Lower leg skin (tissue), 4 donors: ENCODE results near the gene TNFAIP8L3. TPM values are rescaled to one million over a fixed set of nuclear protein-coding genes. Genes with fewer than 3 reads are reported as not detected.
"Not testable (repeated sequence)": the region's sequence is repeated elsewhere in the genome, so short reads cannot be mapped to it uniquely, and the experiment has no call there.

Experiments used
- DNase-seq, 2 donors: peaks; one replicate each; pipeline ENCODE4 v3.0.0-alpha.2; 2019; ENCODE audit warnings: low spot score in 2 of 2
- H3K4me3 ChIP-seq: fragments of 200-600 bp; sonication (generic); 2 replicates; pipeline ENCODE4 v1.5.1; 2017; ENCODE audit warnings: mild to moderate bottlenecking, low read depth; ENCODE audit not compliant: poor library complexity, severe bottlenecking
- CTCF ChIP-seq, 3 donors: fragments of 450-650 bp; IDR thresholded peaks; one replicate each; pipeline ENCODE4 v1.5.1; 2016; ENCODE audit warnings: antibody characterized with exemption in 3 of 3, mild to moderate bottlenecking in 3 of 3, moderate library complexity in 2 of 3
- POLR2A ChIP-seq, 2 donors: fragments of 450-650 bp; IDR thresholded peaks; one replicate each; pipeline ENCODE4 v1.6.1; 2016 to 2017; ENCODE audit warnings: antibody characterized with exemption in 2 of 2, mild to moderate bottlenecking in 1 of 2, moderate library complexity in 1 of 2
- WGBS, 2 donors: methylation state at CpG; one replicate each; pipeline ENCODE4 v1.1.5; 2018; 5-methylcytosine and 5-hydroxymethylcytosine counted together
- intact Hi-C: fragments of 100-400 bp; cut with DNase I; formaldehyde crosslinking; loops from one replicate; pipeline ENCODE4 v1.15.0; 2023; ENCODE audit warnings: low total_unique reads
- total RNA-seq, 4 donors: library from RNA; depleted of rRNA; stranded (reverse); fragments of >200 nt; gene quantifications; one replicate each; pipeline ENCODE4 v1.1.0, GENCODE V29; 2016

TNFAIP8L3 gene
- total RNA-seq, 4 donors from 2014 or later = 13.6 to 27.2 (median 22.1) TPM

- no peak for DNase-seq
- H3K4me3 ChIP-seq = no peak overlapping the region
- TF ChIP-seq POLR2A (IDR thresholded peaks at IDR 0.05) (no peak), CTCF (IDR thresholded peaks at IDR 0.05) (no peak)
- intact Hi-C loops = no loop called here
- 92 to 95% methylated on average over 1 of the region's 1 CpG for WGBS, 2 donors
Observed at GRCh38 chr15:51130344-51130743, 35.6 kb upstream of the TNFAIP8L3 start.

GRCh38 chr15:51129535-51130188, 35.0 kb upstream of the TNFAIP8L3 start:
- WGBS, 2 donors = 62 to 64% methylated on average over 5 of the region's 5 CpGs
- TF ChIP-seq POLR2A (IDR thresholded peaks at IDR 0.05) = no peak
- H3K4me3 ChIP-seq = no peak overlapping the region
- intact Hi-C loops = no loop called here
- no peak for DNase-seq

GRCh38 chr15:51128701-51129100, 34.0 kb upstream of the TNFAIP8L3 start:
- H3K4me3 ChIP-seq = no peak overlapping the region
- WGBS, 2 donors = 92 to 97% methylated on average over 2 of the region's 2 CpGs
- DNase-seq = no peak
- intact Hi-C loops = no loop called here
- TF ChIP-seq POLR2A (IDR thresholded peaks at IDR 0.05) (no peak), CTCF (IDR thresholded peaks at IDR 0.05) (no peak)

- TF ChIP-seq CTCF (IDR thresholded peaks at IDR 0.05) (no peak), POLR2A (IDR thresholded peaks at IDR 0.05) (no peak)
- intact Hi-C loops = no loop called here
- no peak for DNase-seq
- no peak overlapping the region for H3K4me3 ChIP-seq
- 74 to 90% methylated on average over 3 of the region's 3 CpGs for WGBS, 2 donors
Observed at GRCh38 chr15:51126842-51127241, 32.1 kb upstream of the TNFAIP8L3 start.

- DNase-seq, intact Hi-C loops, H3K4me3 ChIP-seq: not testable (repeated sequence)
Observed at GRCh38 chr15:51123002-51123401, 28.3 kb upstream of the TNFAIP8L3 start.

- DNase-seq = no peak
- WGBS, 2 donors = 97 to 98% methylated on average over 1 of the region's 1 CpG
- TF ChIP-seq POLR2A (IDR thresholded peaks at IDR 0.05) = no peak
- no peak for TF ChIP-seq CTCF (IDR thresholded peaks at IDR 0.05)
- H3K4me3 ChIP-seq = no peak overlapping the region
- intact Hi-C loops = no loop called here
Observed at GRCh38 chr15:51121631-51122225, 27.0 kb upstream of the TNFAIP8L3 start.

GRCh38 chr15:51121118-51121517, 26.4 kb upstream of the TNFAIP8L3 start:
- no peak overlapping the region for H3K4me3 ChIP-seq
- DNase-seq = no peak
- no peak for TF ChIP-seq CTCF (IDR thresholded peaks at IDR 0.05)
- no peak for TF ChIP-seq POLR2A (IDR thresholded peaks at IDR 0.05)
- intact Hi-C loops = no loop called here
- WGBS, 2 donors = 63 to 67% methylated on average over 2 of the region's 2 CpGs
